GM12878 (cell line): Measurements from ENCODE around the gene OGFOD3. TPM values are rescaled to one million over a fixed set of nuclear protein-coding genes. Genes with fewer than 3 reads are reported as not detected.

ENCODE experiments used
- ATAC-seq: fragments of 200-7000 bp; cut with Tn5 transposase; 3 replicates; pipeline ENCODE4 v1.9.1; 2020; ENCODE audit warnings: mild to moderate bottlenecking, moderate library complexity
- BruUV-seq: library from RNA; stranded (reverse); fragments of 400-500 nt; replicated peaks from 2 replicates; lab custom pipeline; 2021; lab: Mats Ljungman, UMichigan
- CTCF ChIA-PET: fragments of 300-600 bp; sonication (Branson Sonifier 250); formaldehyde crosslinking; extraction: SDS; loops from one replicate; lab custom pipeline; 2021; ENCODE audit warnings: inconsistent platforms; lab: Yijun Ruan, JAX
- POLR2A ChIA-PET: fragments of 350-600 bp; formaldehyde crosslinking; extraction: SDS; loops from one replicate; lab custom pipeline; 2021; ENCODE audit warnings: inconsistent platforms; lab: Charles Lee
- RAD21 ChIA-PET: fragments of 300-600 bp; sonication (Branson Sonifier 250); formaldehyde crosslinking; loops from one replicate; lab custom pipeline; 2023; ENCODE audit warnings: antibody characterized with exemption; ENCODE audit not compliant: unreplicated experiment; lab: Charles Lee
- SMC1A ChIA-PET: fragments of 300-600 bp; sonication (Branson Sonifier 250); formaldehyde crosslinking; loops from one replicate; lab custom pipeline; 2023; ENCODE audit not compliant: unreplicated experiment, uncharacterized antibody; lab: Charles Lee
- DNase-seq: peaks from one replicate; pipeline ENCODE4 v3.0.0-alpha.2; 2011; ENCODE audit warnings: low read depth, low spot score
- FAIRE-seq: peaks from 3 replicates; lab custom pipeline; 2011; peaks lifted over from hg19 to GRCh38; lab: Jason Lieb, UNC
- H2AFZ ChIP-seq: 2 replicates; pipeline ENCODE4 v1.6.0; 2011; ENCODE audit warnings: low read depth, low read length, control low read depth; ENCODE audit not compliant: control insufficient read depth
- H3K27ac ChIP-seq: 2 replicates; pipeline ENCODE4 v1.5.1; 2011; ENCODE audit warnings: control low read depth; ENCODE audit not compliant: control insufficient read depth, insufficient read depth
- H3K27me3 ChIP-seq, 2 experiments: replicated peaks in 1 of 2; 2 replicates each; pipeline versions ENCODE4 v1.6.0 to v1.6.1; 2011; ENCODE audit warnings: low read length in 1 of 2; ENCODE audit not compliant: control insufficient read depth in 2 of 2, insufficient read depth in 2 of 2
- H3K36me3 ChIP-seq, 2 experiments: 2 replicates each; pipeline ENCODE4 v1.5.1; 2011; ENCODE audit warnings: low read length in 1 of 2; ENCODE audit not compliant: control insufficient read depth in 2 of 2, insufficient read depth in 2 of 2
- H3K4me1 ChIP-seq: 2 replicates; pipeline ENCODE4 v1.6.1; 2011; ENCODE audit warnings: mild to moderate bottlenecking, low read length, moderate library complexity, mixed read lengths; ENCODE audit not compliant: control insufficient read depth, insufficient read depth
- H3K4me2 ChIP-seq: 2 replicates; pipeline ENCODE4 v1.6.0; 2011; ENCODE audit warnings: control low read depth; ENCODE audit not compliant: control insufficient read depth, insufficient read depth
- H3K4me3 ChIP-seq: fragments of 200-600 bp; sonication (generic); 2 replicates; pipeline ENCODE4 v1.5.1; 2016
- H3K79me2 ChIP-seq: 2 replicates; pipeline ENCODE4 v1.6.0; 2011; ENCODE audit warnings: low read length; ENCODE audit not compliant: control insufficient read depth, insufficient read depth
- H3K9ac ChIP-seq: 2 replicates; pipeline ENCODE4 v1.8.0; 2011; ENCODE audit warnings: low read length, control low read depth, mixed read lengths; ENCODE audit not compliant: control insufficient read depth, insufficient read depth
- H3K9me3 ChIP-seq: replicated peaks from 3 replicates; pipeline ENCODE4 v1.5.1; 2011; ENCODE audit warnings: mild to moderate bottlenecking, low read length; ENCODE audit not compliant: control insufficient read depth, insufficient read depth
- H4K20me1 ChIP-seq: 2 replicates; pipeline ENCODE4 v1.6.0; 2011; ENCODE audit not compliant: control insufficient read depth, insufficient read depth
- CEBPB ChIP-seq, 2 experiments: fragments of 150-350 bp in 1 of 2; IDR thresholded peaks; 2 replicates each; pipeline ENCODE4 v1.6.1; 2012 to 2014; ENCODE audit warnings: low read depth in 2 of 2, low read length in 2 of 2, borderline replicate concordance in 1 of 2, inconsistent platforms in 1 of 2
- CHD2 ChIP-seq: IDR thresholded peaks from 2 replicates; pipeline ENCODE4 v1.6.1; 2011; ENCODE audit warnings: low read depth, low read length, improper control_type of control experiment, borderline replicate concordance
- CREB1 ChIP-seq: IDR thresholded peaks from 2 replicates; pipeline ENCODE4 v1.6.1; 2012; ENCODE audit warnings: low read depth, mild to moderate bottlenecking, inconsistent platforms
- ETV6 ChIP-seq, 2 experiments: fragments of 450-650 bp in 1 of 2; IDR thresholded peaks in 1 of 2; conservative IDR thresholded peaks in 1 of 2; 2 replicates each; pipeline ENCODE4 v1.6.1; 2014; ENCODE audit warnings: antibody characterized with exemption in 1 of 2, borderline replicate concordance in 1 of 2, low read depth in 1 of 2, mild to moderate bottlenecking in 1 of 2, moderate library complexity in 1 of 2
- GATAD2B ChIP-seq: fragments of 450-650 bp; conservative IDR thresholded peaks from 2 replicates; pipeline ENCODE4 v1.6.1; 2017; ENCODE audit warnings: low read depth, mild to moderate bottlenecking, moderate library complexity
- MTA3 ChIP-seq: IDR thresholded peaks from 2 replicates; pipeline ENCODE4 v1.6.1; 2012; ENCODE audit warnings: low read length, inconsistent platforms, borderline replicate concordance
- MXI1 ChIP-seq: fragments of 150-350 bp; IDR thresholded peaks from 2 replicates; pipeline ENCODE4 v1.6.1; 2011; ENCODE audit warnings: low read depth, mild to moderate bottlenecking, inconsistent platforms, low read length, improper control_type of control experiment
- NFXL1 ChIP-seq: fragments of 450-650 bp; IDR thresholded peaks from 2 replicates; pipeline ENCODE4 v1.6.1; 2017; ENCODE audit warnings: antibody characterized with exemption, mild to moderate bottlenecking, borderline replicate concordance
- PML ChIP-seq: IDR thresholded peaks from 2 replicates; pipeline ENCODE4 v1.6.1; 2012; ENCODE audit warnings: low read length, inconsistent platforms
- POLR2A ChIP-seq: IDR thresholded peaks from 2 replicates; pipeline ENCODE4 v1.6.1; 2011; ENCODE audit warnings: low read depth, mild to moderate bottlenecking, low read length
- POLR2AphosphoS2 ChIP-seq: IDR thresholded peaks from 2 replicates; pipeline ENCODE4 v1.6.1; 2011; ENCODE audit warnings: low read depth, mild to moderate bottlenecking, low read length, improper control_type of control experiment, moderate library complexity
- SIN3A ChIP-seq: IDR thresholded peaks from 2 replicates; pipeline ENCODE4 v1.6.1; 2012; ENCODE audit warnings: low read depth, low read length, improper control_type of control experiment
- SP1 ChIP-seq: IDR thresholded peaks from one replicate; pipeline ENCODE4 v1.6.1; 2011; ENCODE audit warnings: low read depth, low read length
- TCF3 ChIP-seq: IDR thresholded peaks from 2 replicates; pipeline ENCODE4 v1.6.1; 2012; ENCODE audit warnings: low read depth, mild to moderate bottlenecking, low read length, borderline replicate concordance; ENCODE audit not compliant: insufficient read depth
- ZZZ3 ChIP-seq: IDR thresholded peaks from 2 replicates; pipeline ENCODE4 v1.6.1; 2011; ENCODE audit warnings: low read depth; ENCODE audit not compliant: control insufficient read depth, insufficient read length
- WGBS: methylation state at CpG from one replicate; pipeline ENCODE4 v1.1.6; 2016; ENCODE audit warnings: low lambda C conversion rate; ENCODE audit not compliant: insufficient replicate concordance, insufficient coverage; ENCODE audit errors: missing lambda C conversion rate; 5-methylcytosine and 5-hydroxymethylcytosine counted together
- in situ Hi-C: fragments of 300-500 bp; cut with MboI; formaldehyde crosslinking; loops from 9 replicates; pipeline ENCODE4 v1.14.3; 2018; ENCODE audit warnings: mixed read lengths
- intact Hi-C: fragments of 100-400 bp; cut with micrococcal nuclease; formaldehyde crosslinking; loops from one replicate; pipeline ENCODE4 v1.14.2; 2022; ENCODE audit not compliant: unreplicated experiment
- polyA plus RNA-seq, 11 experiments: library from polyadenylated mRNA; depleted of rRNA in 4 of 11; unstranded in 6 of 11; stranded (reverse) in 5 of 11; fragments of >200 nt; fragmentation: Nextera tagmentation in 4 of 11; fragmentation: Illumina TruSeq in 1 of 11; extraction: Ambion mirVana in 4 of 11; extraction: Trizol in 1 of 11; gene quantifications; 1 replicate in 1 of 11; 2 replicates in 10 of 11; pipeline versions ENCODE4 v1.2.1 to v1.2.3, GENCODE V29; 2011 to 2016; ENCODE audit warnings: inconsistent platforms in 2 of 11, missing spikeins in 2 of 11, low read depth in 1 of 11
- total RNA-seq, 4 experiments: library from RNA; depleted of rRNA in 3 of 4; stranded (reverse); fragments of >200 nt in 3 of 4; fragmentation: Illumina TruSeq in 1 of 4; extraction: Trizol in 1 of 4; gene quantifications; 2 replicates each; pipeline versions ENCODE4 v1.2.1 to v1.2.3, GENCODE V29; 2013 to 2021
- TF ChIP-seq, protein P1 (sequence below): fragments of 450-650 bp; IDR thresholded peaks from 2 replicates; pipeline ENCODE4 v1.6.1; 2017; ENCODE audit warnings: mild to moderate bottlenecking, moderate library complexity
- TF ChIP-seq, protein P2 (sequence below): fragments of 450-650 bp; IDR thresholded peaks from 2 replicates; pipeline ENCODE4 v1.6.1; 2014; ENCODE audit warnings: mild to moderate bottlenecking

The OGFOD3 gene
- total and polyA plus RNA-seq, 10 of the 15 experiments (the other 5 are each of a cell fraction or from before 2014, with no cell fraction given), result 0.48 to 28.4 (median 18.3) TPM

DNA sequence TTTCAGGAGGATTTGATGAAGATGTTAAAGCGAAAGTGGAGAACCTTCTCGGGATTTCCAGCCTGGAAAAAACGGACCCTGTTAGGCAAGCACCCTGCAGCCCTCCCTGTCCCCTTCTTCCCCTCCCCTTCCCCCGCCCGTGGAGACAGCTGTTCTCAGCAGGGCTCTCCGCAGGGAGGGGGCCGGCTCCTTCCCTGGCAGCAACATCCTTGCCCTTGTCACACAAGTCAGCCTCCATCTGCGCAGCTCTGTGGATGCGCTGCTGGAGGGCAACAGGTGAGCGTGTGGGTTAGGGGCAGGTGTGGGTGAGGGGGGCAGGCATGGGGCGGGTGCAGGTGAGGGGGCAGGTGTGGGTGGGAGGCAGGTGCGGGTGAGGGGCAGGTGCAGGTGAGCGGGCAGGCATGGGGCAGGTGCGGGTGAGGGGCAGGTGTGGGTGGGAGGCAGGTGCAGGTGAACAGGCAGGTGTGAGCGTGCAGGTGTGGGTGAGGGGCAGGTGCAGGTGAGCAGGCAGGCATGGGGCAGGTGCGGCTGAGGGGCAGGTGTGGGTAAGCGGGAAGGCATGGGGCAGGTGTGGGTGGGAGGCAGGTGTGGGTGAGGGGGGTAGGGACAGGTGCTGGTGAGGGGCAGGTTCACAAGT lies 22.7 kb upstream of the OGFOD3 start (continued):
- TF ChIP-seq CEBPB (IDR thresholded peaks at IDR 0.05; ENCODE audit: borderline replicate concordance in 1 of 2, low read depth in 2 of 2, low read length in 2 of 2), result no peak
- TF ChIP-seq NFXL1, result no peak
- TF ChIP-seq, protein P1, sequence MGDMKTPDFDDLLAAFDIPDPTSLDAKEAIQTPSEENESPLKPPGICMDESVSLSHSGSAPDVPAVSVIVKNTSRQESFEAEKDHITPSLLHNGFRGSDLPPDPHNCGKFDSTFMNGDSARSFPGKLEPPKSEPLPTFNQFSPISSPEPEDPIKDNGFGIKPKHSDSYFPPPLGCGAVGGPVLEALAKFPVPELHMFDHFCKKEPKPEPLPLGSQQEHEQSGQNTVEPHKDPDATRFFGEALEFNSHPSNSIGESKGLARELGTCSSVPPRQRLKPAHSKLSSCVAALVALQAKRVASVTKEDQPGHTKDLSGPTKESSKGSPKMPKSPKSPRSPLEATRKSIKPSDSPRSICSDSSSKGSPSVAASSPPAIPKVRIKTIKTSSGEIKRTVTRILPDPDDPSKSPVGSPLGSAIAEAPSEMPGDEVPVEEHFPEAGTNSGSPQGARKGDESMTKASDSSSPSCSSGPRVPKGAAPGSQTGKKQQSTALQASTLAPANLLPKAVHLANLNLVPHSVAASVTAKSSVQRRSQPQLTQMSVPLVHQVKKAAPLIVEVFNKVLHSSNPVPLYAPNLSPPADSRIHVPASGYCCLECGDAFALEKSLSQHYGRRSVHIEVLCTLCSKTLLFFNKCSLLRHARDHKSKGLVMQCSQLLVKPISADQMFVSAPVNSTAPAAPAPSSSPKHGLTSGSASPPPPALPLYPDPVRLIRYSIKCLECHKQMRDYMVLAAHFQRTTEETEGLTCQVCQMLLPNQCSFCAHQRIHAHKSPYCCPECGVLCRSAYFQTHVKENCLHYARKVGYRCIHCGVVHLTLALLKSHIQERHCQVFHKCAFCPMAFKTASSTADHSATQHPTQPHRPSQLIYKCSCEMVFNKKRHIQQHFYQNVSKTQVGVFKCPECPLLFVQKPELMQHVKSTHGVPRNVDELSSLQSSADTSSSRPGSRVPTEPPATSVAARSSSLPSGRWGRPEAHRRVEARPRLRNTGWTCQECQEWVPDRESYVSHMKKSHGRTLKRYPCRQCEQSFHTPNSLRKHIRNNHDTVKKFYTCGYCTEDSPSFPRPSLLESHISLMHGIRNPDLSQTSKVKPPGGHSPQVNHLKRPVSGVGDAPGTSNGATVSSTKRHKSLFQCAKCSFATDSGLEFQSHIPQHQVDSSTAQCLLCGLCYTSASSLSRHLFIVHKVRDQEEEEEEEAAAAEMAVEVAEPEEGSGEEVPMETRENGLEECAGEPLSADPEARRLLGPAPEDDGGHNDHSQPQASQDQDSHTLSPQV, result no peak
- no peak for TF ChIP-seq SIN3A
- TF ChIP-seq ETV6 (conservative IDR thresholded peaks at IDR 0.05 in 1 of 2, IDR thresholded peaks at IDR 0.05 in 1 of 2; ENCODE audit: borderline replicate concordance in 1 of 2, low read depth in 1 of 2), result no peak

DNA sequence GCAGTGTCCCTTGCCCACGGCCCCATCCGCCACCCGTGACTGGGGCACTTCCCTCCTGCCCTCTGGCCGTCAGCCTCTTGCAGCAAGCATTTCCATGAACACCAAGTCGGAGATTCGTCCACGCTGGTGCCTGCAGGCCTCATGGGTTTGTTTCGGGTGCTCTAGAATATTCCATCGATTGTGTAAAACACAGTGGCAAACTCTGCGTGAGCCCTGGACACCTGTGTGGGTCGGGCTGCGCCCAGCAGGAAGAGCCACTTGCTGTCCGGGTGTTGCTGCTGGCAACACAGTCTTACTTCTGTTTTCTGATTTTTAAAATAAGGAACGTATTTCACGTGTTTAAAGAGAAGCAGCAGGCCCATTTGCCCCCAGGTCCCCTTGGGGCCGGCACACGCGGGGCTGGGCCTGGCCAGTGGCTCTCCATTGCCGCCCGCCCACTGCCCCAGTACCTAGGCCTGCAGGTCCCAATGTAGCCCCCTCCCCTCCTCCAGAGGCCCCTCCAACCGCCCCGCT lies 22.1 kb upstream of the OGFOD3 start:
- H3K4me1 ChIP-seq, result peaks cover 16% of the 10 kb centered on the region
- H3K9me3 ChIP-seq, result no peaks in the 10 kb centered on the region
- no peak overlapping the region for H3K27ac ChIP-seq
- no peak overlapping the region for H2AFZ ChIP-seq
- H3K4me2 ChIP-seq, result no peak overlapping the region
- POLR2A ChIA-PET, result no interaction called here
- DNase-seq, result no peak
- H3K27me3 ChIP-seq, result no peaks in the 10 kb centered on the region
- no peak for FAIRE-seq
- peaks cover 4 to 28% of the 10 kb centered on the region in 2 experiments; a peak in 3 of 4 replicates for H3K36me3 ChIP-seq
- H3K4me3 ChIP-seq, result no peak overlapping the region
- intact Hi-C loops, result no loop called here
- no TSS peak for BruUV-seq
- no peak overlapping the region for H3K9ac ChIP-seq
- ATAC-seq, result peak; percentile 13
- no peaks in the 10 kb centered on the region; the same call in 1 of the 2 replicates for H4K20me1 ChIP-seq
- WGBS, result 27% methylated on average over 22 of the region's 22 CpGs
- RAD21 ChIA-PET, result no interaction called here
- CTCF ChIA-PET, result no interaction called here
- in situ Hi-C loops, result no loop called here
- SMC1A ChIA-PET, result no interaction called here
- H3K79me2 ChIP-seq, result no peaks in the 10 kb centered on the region
- TF ChIP-seq MXI1, result no peak
- TF ChIP-seq CREB1, result no peak
- TF ChIP-seq SP1, result no peak
- TF ChIP-seq POLR2AphosphoS2, result peak; percentile 55; the same call in 1 of the 2 replicates
- no peak for TF ChIP-seq PML
- TF ChIP-seq GATAD2B, result no peak
- TF ChIP-seq CHD2, result no peak
- TF ChIP-seq ZZZ3, result no peak
- TF ChIP-seq, protein P2, sequence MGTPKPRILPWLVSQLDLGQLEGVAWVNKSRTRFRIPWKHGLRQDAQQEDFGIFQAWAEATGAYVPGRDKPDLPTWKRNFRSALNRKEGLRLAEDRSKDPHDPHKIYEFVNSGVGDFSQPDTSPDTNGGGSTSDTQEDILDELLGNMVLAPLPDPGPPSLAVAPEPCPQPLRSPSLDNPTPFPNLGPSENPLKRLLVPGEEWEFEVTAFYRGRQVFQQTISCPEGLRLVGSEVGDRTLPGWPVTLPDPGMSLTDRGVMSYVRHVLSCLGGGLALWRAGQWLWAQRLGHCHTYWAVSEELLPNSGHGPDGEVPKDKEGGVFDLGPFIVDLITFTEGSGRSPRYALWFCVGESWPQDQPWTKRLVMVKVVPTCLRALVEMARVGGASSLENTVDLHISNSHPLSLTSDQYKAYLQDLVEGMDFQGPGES, result no peak
- 0 out of 2 replicates have a peak, but pooled peaks have one; percentile 48 for TF ChIP-seq POLR2A
- TF ChIP-seq MTA3, result peak; percentile 79; the same call in 1 of the 2 replicates
- TF ChIP-seq TCF3, result no peak
